GM19351 (cell line): ENCODE results near the gene RAB40A.
"Not testable (repeated sequence)": the region's sequence is repeated elsewhere in the genome, so short reads cannot be mapped to it uniquely, and the experiment has no call there.

Experiments
- ATAC-seq: cut with Tn5 transposase; IDR thresholded peaks from one replicate; pipeline ENCODE4 v1.9.1; 2021; ENCODE audit warnings: mild to moderate bottlenecking, moderate library complexity; ENCODE audit not compliant: unreplicated experiment

RAB40A gene

DNA sequence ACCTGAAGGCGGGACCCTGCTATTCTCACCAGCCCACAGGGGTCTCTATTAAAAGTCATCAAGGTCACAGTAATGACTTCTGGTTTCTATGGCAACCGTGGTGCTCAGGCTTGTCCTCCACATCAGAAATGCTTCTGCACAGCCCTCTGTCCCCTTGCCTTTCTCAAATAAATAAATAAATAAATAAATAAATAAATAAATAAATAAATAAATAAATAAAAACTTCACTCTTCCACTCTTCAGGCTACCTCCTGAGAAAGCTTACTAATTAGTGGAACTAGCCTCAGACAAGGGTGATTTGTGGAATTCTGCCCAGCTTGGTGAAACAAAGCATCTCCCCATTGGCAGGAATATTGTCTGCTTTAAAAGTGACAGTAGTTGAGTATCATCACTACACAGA lies 5.5 kb upstream of the RAB40A start:
- ATAC-seq, result no peak

DNA sequence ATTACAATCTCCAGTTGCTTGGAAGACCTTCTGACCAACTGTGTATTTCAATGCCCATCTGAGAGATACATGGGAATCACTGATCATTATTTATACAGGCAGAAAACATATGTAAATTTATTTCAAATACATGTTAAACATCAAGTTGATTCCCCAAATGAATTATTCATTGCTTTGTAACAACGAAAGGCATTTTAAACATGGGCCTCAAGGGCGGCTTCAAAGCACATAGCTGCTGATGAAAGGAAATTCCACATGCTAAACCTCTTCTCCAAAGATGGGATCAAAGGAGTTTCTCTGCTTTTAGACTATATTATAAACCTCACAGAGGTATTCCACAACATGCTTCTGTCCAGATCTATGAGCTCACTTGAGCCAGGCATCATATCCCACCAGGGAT lies 4.3 kb upstream of the RAB40A start:
- no peak for ATAC-seq

DNA sequence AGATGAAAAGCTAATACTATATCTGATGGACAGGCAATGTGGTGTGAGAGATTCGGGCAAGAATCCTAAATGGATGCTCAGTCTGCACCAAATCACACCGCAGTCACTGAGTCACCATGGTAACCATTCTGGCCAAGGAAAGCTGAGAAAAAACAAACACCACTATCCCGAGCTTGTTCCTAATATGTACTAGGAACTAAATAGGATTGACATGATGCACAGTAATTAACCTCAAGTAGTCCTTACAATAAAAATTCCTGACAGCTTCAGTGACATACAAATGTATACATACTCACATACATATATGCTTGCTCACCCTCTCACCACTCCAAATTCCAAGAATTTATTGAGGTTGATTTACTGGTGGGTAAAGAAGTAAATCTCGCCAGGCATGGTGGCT lies 1.1 kb upstream of the RAB40A start:
- no peak for ATAC-seq

DNA sequence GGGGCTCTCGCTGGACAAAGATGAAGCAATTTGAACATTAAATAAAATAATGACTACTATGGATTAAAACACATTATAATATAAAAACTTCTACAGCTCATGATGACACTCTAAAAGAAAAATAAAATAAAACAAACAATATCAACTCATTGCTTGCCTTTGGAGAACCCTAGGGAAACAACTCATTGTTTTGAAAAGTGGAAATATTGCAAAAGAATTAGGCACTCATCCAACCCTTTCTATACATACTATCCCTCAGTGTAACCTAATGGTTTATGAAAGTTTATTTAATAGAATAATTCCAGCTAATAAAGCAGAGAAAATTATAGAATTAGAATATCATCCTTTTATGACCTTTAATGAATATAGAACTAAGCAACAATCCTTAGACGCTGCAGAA lies 718 bp downstream of the RAB40A start:
- no peak for ATAC-seq

GRCh38 chrX:103517246-103517645 lies 2.0 kb downstream of the RAB40A start:
- ATAC-seq, result no peak

DNA sequence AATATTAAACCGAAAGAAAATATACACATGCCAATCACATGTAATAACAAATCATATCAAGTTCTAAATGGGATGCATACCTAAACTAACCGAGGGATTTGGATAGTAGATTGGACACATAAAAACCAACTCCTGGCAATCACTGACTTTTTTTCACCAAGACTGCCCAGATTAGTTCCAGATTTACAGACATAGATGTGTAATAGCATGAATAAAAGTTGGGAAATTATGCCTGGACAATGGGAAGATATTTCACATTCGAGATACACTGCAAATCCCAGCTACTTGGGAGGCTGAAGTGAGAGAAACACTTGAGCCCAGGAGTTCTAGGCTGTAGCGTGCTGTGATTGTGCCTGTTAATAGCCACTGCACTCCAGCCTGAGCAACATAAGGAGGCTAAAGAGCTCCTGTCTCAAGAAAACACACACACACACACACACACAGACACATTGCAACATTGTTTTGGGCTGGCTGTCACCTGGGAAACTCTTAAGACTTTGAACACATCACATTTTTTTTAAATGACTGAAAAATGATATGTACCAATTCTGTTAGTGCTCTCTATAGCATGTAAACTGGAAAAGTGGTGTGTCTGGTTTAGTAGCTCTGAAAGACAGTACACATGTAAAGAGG lies 5.7 kb downstream of the RAB40A start:
- ATAC-seq, result no peak

- no peak for ATAC-seq
Observed at GRCh38 chrX:103513067-103513466, 6.2 kb downstream of the RAB40A start.

GRCh38 chrX:103510031-103510430 lies 9.3 kb downstream of the RAB40A start:
- no peak for ATAC-seq

GRCh38 chrX:103503853-103504207 lies 15.5 kb downstream of the RAB40A start:
- ATAC-seq, result no peak

GRCh38 chrX:103503163-103503852 lies 16.0 kb downstream of the RAB40A start:
- ATAC-seq, result no peak

DNA sequence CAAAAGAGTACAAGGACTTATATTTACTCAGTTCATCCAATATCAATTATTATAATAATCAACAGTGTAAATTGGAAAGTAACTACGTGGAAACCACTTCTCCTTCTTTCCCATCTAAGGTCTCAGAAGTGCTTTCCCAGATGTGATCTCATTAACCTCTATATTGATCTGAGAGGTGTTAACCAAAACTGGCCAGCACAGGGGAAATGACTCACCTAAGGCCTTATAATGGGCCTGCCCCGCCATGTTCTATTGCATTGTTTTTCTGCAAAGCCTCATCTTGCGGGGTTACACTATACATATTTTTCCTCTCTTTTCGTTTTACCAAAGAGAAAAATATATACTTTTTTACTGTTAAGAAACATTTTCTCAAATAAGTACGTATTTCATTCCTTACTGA lies 20.5 kb downstream of the RAB40A start:
- no peak for ATAC-seq

GRCh38 chrX:103495786-103496185 lies 23.5 kb downstream of the RAB40A start:
- no peak for ATAC-seq

- not testable (repeated sequence) for ATAC-seq
Observed at GRCh38 chrX:103493578-103493977, 25.7 kb downstream of the RAB40A start.

DNA sequence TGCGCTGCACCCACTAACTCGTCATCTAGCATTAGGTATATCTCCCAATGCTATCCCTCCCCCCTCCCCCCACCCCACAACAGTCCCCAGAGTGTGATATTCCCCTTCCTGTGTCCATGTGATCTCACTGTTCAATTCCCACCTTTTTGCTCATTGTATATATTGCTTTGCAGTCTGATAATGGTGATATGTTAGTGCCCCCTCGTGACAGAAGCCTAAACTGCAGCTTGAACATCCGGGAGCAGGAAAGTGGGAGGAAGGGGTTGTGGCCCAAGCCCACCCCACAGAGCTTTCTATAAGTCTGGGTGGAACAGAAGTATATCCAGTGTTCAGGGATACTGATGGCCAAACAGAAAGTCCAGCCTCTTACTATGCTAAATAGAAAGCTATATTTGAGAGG lies 29.6 kb downstream of the RAB40A start:
- not testable (repeated sequence) for ATAC-seq

DNA sequence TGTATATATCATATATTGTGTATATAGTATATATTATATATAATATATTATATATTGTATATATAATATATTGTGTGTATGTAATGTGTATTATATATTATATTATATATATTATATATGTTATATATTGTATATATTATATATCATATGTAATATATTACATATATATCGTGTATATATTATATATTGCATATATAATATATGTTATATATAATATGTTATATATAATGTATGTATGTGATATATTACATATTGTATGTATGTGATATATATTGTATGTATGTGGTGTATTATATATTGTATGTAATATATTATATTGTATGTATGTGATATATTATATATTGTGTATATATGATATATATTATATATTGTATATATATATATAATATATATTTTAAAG lies 30.5 kb downstream of the RAB40A start:
- ATAC-seq, result no peak

DNA sequence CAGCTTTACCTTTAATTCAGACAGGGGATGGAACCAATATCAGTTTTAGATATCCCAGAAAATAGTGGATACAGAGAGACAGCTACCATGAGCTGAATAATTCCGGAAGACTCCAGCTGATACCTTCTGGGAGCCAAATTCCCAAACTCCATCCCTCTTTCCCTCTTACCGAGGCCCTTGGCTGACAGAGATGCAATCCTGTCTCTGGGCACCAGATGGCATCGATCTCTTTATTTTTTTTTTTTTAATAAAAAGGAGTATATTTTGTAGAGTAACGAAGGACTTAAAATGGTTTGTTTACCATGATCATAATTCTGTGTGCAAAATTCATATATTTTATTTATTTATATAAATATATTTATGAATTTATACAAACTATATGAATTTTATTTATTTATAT lies 31.0 kb downstream of the RAB40A start:
- ATAC-seq, result no peak

GRCh38 chrX:103483720-103484119 lies 35.6 kb downstream of the RAB40A start:
- ATAC-seq, result no peak

DNA sequence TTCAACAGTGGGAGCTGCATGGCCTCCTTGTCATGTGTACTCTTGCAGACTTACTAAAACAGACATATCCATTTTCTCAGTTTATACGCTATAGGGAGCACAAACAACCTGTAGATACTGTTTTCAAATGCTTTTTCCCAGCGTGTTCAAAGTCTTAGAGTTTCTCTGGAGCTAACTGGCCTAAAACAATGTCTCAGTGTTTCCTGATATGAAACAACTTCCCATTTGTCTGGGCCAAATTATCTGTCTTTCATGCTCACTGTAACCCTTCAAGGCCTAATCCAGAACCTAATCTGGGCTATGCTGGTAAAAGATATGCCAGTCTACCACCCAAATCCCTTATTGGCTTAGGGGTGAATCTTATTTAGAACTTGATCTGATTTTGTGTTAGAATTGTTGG lies 38.8 kb downstream of the RAB40A start:
- ATAC-seq, result no peak

GRCh38 chrX:103477496-103477895 lies 41.8 kb downstream of the RAB40A start:
- no peak for ATAC-seq

DNA sequence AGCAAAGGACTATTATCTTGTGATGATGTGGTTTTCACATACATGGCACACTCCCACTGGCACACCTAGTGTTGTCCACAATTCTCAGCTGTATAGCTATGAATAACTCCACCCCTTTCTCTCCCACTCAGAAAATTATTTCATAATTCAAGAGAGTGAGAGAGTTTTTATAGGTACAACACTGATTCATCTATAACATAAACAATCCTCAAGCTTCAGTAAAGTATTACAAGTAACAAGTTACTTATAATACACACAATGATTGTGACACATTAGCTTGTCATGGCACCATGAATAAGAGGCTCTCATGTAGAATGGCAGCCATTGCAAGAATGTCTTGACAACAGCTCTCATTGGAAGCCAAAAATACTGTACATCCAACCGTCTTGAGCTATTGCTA lies 43.9 kb downstream of the RAB40A start:
- no peak for ATAC-seq

DNA sequence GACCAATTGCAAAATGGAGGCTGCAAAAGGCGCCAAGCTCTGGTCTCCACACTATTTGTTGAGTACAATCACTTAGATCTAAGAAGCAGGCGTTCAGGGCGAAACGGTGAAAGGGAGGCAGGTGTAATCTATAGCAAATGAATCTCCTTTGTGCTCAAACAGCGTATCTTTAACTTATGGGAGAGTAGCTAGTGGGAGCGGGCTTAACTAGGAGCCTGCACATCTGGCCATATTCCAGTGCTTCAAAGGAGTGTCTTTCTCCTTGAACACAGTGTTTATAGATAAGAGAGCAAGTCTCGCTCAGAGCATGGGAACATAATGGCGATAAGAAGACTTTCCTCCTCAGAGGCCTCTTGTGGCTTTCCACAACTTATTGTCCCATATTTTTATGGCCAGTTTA lies 49.3 kb downstream of the RAB40A start:
- ATAC-seq, result not testable (repeated sequence)

DNA sequence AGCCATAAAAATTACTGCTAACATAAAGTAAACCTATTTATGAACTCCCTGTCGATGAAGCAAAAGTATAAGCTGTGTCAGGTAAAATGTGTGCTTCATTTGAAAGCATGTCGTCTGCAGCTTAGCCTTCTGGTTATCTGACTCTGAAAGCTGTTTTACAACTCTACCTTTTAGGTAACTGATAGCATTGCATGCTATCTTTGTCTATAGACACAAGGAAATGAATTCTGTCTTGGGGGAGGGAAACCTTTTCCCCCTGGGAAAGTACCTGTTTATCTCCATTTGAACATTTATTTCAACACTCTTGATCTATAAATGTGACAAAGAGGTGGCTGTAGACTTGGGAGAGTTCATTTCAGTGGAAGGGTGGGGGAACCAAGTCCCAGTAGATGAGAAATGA lies 51.4 kb downstream of the RAB40A start:
- no peak for ATAC-seq

DNA sequence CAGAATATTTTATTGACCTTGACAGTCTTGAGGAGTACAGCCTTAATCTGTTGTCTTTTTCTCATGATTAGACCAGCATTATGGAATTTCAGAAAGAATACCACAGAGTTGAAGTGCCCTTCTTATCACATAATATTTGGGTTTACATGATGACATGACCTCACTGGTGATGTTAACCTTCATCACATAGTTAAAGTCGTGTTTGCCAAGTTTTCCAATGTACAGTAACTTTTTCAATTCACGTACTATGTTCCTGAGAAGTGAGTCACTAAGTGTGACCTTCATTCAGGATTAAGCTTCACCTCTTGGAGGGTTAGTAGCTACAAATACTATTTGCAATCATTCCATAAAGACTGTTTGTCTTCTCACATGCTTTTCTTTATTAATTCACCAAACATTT lies 52.1 kb downstream of the RAB40A start:
- no peak for ATAC-seq
